Osteoblast (primary cell): ENCODE results near the gene GIPC2. TPM values are rescaled to one million over a fixed set of nuclear protein-coding genes. Genes with fewer than 3 reads are reported as not detected.
A peak's percentile ranks its signal among the peaks of the same experiment; 100 is the strongest.
"Not testable (repeated sequence)": the region's sequence is repeated elsewhere in the genome, so short reads cannot be mapped to it uniquely, and the experiment has no call there.

Experiments
- DNase-seq: peaks from one replicate; pipeline ENCODE4 v3.0.0; 2011; ENCODE audit warnings: low spot score, mixed read lengths; ENCODE audit not compliant: insufficient read length; ENCODE audit errors: missing footprints
- H2AFZ ChIP-seq: 2 replicates; pipeline ENCODE4 v1.6.0; 2011; ENCODE audit warnings: mild to moderate bottlenecking, low read length
- H3K27ac ChIP-seq: 2 replicates; pipeline ENCODE4 v1.5.1; 2011; ENCODE audit warnings: mild to moderate bottlenecking, low read depth, low read length, moderate library complexity
- H3K27me3 ChIP-seq: 2 replicates; pipeline ENCODE4 v1.6.0; 2012; ENCODE audit warnings: mild to moderate bottlenecking, control low read depth, inconsistent platforms, low read length, moderate library complexity; ENCODE audit not compliant: insufficient read depth
- H3K36me3 ChIP-seq: 2 replicates; pipeline ENCODE4 v1.5.1; 2011; ENCODE audit warnings: mild to moderate bottlenecking, low read length, control low read depth, moderate library complexity; ENCODE audit not compliant: insufficient read depth
- H3K4me1 ChIP-seq: 2 replicates; pipeline ENCODE4 v1.5.1; 2011; ENCODE audit warnings: mild to moderate bottlenecking, low read length, control low read depth, moderate library complexity; ENCODE audit not compliant: insufficient read depth
- H3K4me2 ChIP-seq: 2 replicates; pipeline ENCODE4 v1.6.0; 2011; ENCODE audit warnings: mild to moderate bottlenecking, low read length; ENCODE audit not compliant: insufficient read depth
- H3K4me3 ChIP-seq: fragments of 200-600 bp; sonication (generic); 3 replicates; pipeline ENCODE4 v1.5.1; 2012; ENCODE audit warnings: mild to moderate bottlenecking, low read length, inconsistent platforms; ENCODE audit not compliant: insufficient read depth
- H3K79me2 ChIP-seq: 2 replicates; pipeline ENCODE4 v1.6.0; 2012; ENCODE audit warnings: mild to moderate bottlenecking, low read length, control low read depth, inconsistent platforms; ENCODE audit not compliant: insufficient read depth
- H3K9me3 ChIP-seq: 2 replicates; pipeline ENCODE4 v1.5.1; 2011; ENCODE audit warnings: low read depth, low read length, control low read depth
- H4K20me1 ChIP-seq: 2 replicates; pipeline ENCODE4 v1.6.0; 2012; ENCODE audit warnings: mild to moderate bottlenecking, low read length, control low read depth; ENCODE audit not compliant: insufficient read depth
- total RNA-seq: library from RNA; depleted of rRNA; stranded (reverse); fragments of >200 nt; gene quantifications from 2 replicates; pipeline ENCODE4 v1.2.3, GENCODE V29; 2012
- TF ChIP-seq, protein P1 (sequence below): IDR thresholded peaks from 2 replicates; pipeline ENCODE4 v1.5.1; 2011; ENCODE audit warnings: mild to moderate bottlenecking, low read depth, low read length, moderate library complexity; ENCODE audit errors: extremely low read depth

The GIPC2 gene
- 0.29 and 0.36 TPM in 2 replicates for total RNA-seq

DNA sequence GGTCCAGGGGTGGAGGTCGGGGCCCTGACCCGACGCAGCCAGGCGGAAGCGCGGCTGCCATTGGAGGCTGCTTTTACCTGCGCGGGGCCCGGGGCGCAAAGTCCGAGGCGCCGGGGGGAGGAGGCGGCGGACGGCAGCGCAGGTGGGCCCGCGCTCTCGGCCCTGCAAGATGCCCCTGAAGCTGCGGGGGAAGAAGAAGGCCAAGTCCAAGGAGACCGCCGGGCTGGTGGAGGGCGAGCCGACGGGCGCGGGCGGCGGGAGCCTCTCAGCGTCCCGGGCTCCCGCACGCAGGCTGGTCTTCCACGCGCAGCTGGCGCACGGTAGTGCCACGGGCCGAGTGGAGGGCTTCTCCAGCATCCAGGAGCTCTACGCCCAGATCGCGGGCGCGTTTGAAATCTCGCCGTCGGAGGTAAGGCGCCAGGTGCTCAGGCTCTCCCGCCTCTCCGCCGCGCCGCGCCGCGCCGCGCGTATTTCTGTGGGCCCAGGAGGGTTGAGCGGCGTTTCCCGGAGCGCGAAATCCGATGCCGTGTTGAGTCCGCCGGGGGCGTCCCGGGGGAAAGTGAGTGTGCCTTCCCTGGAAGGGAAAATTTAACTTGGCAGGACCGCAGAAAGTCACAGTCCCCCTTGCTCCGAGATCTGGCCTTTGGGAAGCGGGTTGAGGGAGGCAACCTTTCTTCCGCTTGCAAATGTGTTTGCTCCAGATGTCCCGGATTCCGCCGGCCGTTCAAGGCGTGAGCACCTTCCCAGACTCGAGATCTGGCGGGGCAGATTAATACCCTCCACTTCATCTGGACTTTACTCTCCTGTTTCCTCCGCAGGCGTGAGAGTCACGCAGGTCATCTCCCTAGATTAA lies at the start of gene GIPC2:
GIPC2 (plus strand) TSS at position 41 of the 853 bp plus-strand sequence; CDS start at position 170, 129 bp downstream.
- Histone ChIP-seq H3K27ac (peak within 1 kb of the TSS; percentile 11), H3K27me3 (peaks cover 5% of the 10 kb centered on the region), H3K36me3 (no peaks in the 10 kb centered on the region), H3K4me3 (peak within 1 kb of the TSS; percentile 69), H3K4me2 (peak within 1 kb of the TSS; percentile 85), H3K4me1 (peaks cover 5% of the 10 kb centered on the region), H4K20me1 (no peaks in the 10 kb centered on the region), H3K79me2 (no peaks in the 10 kb centered on the region), H3K9me3 (no peaks in the 10 kb centered on the region), H2AFZ (peak within 1 kb of the TSS; percentile 60)
- TF ChIP-seq, protein P1, sequence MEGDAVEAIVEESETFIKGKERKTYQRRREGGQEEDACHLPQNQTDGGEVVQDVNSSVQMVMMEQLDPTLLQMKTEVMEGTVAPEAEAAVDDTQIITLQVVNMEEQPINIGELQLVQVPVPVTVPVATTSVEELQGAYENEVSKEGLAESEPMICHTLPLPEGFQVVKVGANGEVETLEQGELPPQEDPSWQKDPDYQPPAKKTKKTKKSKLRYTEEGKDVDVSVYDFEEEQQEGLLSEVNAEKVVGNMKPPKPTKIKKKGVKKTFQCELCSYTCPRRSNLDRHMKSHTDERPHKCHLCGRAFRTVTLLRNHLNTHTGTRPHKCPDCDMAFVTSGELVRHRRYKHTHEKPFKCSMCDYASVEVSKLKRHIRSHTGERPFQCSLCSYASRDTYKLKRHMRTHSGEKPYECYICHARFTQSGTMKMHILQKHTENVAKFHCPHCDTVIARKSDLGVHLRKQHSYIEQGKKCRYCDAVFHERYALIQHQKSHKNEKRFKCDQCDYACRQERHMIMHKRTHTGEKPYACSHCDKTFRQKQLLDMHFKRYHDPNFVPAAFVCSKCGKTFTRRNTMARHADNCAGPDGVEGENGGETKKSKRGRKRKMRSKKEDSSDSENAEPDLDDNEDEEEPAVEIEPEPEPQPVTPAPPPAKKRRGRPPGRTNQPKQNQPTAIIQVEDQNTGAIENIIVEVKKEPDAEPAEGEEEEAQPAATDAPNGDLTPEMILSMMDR: no peak
- DNase-seq: peak; percentile 73

GRCh38 chr1:77996734-77997133 lies 49.0 kb upstream of the GIPC2 start:
- Histone ChIP-seq H3K79me2 (peaks cover 56% of the 10 kb centered on the region), H4K20me1 (no peaks in the 10 kb centered on the region), H3K4me3 (no peak overlapping the region), H3K4me1 (no peaks in the 10 kb centered on the region), H3K9me3 (no peaks in the 10 kb centered on the region), H2AFZ (no peak overlapping the region), H3K27me3 (no peaks in the 10 kb centered on the region), H3K36me3 (peaks cover 3% of the 10 kb centered on the region), H3K27ac (no peak overlapping the region), H3K4me2 (no peak overlapping the region)
- TF ChIP-seq, protein P1: no peak
- DNase-seq: no peak

DNA sequence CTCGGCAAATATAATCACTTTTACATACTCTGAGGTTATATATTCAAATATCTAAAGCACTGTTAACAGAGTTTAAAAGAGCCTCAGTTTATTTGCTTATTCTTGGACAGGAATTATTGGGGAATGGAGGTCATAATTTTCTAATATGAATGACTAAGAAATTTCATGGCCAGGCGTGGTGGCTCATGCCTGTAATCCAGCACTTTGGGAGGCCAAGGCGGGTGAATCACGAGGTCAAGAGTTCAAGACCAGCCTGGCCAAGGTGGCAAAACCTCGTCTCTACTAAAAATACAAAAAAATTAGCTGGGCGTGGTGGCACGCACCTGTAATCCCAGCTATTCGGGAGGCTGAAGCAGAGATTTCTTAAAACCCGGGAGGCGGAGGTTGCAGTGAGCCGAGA lies 45.2 kb upstream of the GIPC2 start:
- H3K36me3 ChIP-seq, H3K27ac ChIP-seq, H3K4me3 ChIP-seq, H3K9me3 ChIP-seq, H4K20me1 ChIP-seq, H3K27me3 ChIP-seq, H2AFZ ChIP-seq, DNase-seq, H3K4me2 ChIP-seq: not testable (repeated sequence)
- Histone ChIP-seq H3K79me2 (peaks cover 43% of the 10 kb centered on the region), H3K4me1 (peaks cover 12% of the 10 kb centered on the region)

DNA sequence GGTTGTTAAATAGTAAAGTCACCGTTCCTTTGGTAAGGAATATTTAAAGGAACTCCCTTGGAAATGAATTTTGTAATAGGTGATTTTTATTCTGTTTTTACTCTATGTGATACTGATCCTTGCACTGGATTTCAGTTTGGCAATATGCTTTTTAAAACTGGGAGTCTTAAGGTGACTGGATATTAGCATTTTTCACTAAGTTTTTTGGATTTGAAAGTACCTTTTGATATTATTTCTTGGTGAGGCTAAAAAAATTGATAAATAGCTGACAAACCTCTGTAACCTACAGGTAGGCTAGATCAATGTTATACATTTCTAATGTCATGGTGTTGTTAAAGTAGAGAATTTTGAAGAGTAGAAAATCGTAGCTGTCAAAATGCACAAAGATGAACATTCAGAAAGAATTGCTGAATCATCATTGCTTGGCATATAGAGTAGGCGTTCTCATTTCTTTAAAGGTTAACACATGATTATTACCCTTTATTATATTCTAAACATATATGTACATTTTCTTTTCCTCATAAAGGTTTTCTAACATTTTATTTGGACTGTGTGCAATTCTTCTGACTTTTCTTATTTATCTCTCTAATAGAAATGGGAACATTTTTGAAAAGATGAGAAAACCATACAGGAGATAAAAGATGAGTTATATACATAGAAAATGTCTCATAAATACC lies 42.6 kb upstream of the GIPC2 start:
- H3K79me2 ChIP-seq: peaks cover 53% of the 10 kb centered on the region
- H3K4me1 ChIP-seq: peaks cover 18% of the 10 kb centered on the region
- H3K4me2 ChIP-seq: peak overlapping the region; percentile 95
- no peaks in the 10 kb centered on the region for H3K9me3 ChIP-seq
- H4K20me1 ChIP-seq: peaks cover 20% of the 10 kb centered on the region
- peaks cover 5% of the 10 kb centered on the region for H3K36me3 ChIP-seq
- H3K27me3 ChIP-seq: no peaks in the 10 kb centered on the region
- TF ChIP-seq, protein P1: no peak
- no peak for DNase-seq
- H2AFZ ChIP-seq: no peak overlapping the region
- H3K27ac ChIP-seq: peak overlapping the region; percentile 97
- peak overlapping the region; percentile 86 for H3K4me3 ChIP-seq
